ELF-1 (cell line): Measurements from ENCODE around the gene GAP43.
"Not testable (repeated sequence)": the region's sequence is repeated elsewhere in the genome, so short reads cannot be mapped to it uniquely, and the experiment has no call there.

Source experiments
- DNase-seq: peaks from one replicate; pipeline ENCODE4 v3.0.0-alpha.2; 2016; ENCODE audit warnings: low read depth, low spot score

The GAP43 gene

DNA sequence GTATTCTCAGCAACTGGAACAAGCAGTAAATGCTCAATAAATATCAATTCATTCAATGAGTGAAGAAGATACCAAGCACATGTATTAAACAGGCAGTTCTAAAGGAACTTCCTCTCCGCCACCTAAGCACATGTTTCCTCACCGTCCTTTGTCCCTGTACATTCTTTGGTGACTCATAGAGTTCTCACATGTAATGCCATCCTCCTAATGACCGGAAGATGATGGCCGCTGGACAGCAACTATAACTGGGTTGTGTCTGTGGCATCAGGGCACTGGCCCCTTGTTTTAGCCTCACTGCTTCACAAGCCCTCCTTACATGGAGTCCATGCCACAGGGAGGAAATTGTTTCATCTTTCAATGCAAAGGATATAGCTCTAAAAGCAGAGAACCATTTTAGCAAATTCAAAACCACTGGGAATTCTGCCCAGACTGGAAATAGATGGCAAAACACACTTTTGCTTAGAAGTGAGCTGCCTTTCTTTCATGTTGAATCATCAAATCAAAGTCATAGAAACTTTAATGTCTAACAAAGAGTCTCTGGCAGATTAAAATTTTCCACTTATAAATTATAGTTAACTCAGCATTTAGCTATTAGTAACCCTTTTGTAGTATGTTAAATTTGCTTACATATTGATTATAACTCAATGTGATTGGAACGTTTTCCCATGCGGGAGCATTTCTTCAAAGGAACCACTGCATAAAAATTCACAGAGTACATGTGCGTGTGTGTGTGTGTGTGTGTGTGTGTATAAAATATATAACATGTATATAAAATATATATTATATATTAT lies 74.1 kb downstream of the GAP43 start:
- no peak for DNase-seq

DNA sequence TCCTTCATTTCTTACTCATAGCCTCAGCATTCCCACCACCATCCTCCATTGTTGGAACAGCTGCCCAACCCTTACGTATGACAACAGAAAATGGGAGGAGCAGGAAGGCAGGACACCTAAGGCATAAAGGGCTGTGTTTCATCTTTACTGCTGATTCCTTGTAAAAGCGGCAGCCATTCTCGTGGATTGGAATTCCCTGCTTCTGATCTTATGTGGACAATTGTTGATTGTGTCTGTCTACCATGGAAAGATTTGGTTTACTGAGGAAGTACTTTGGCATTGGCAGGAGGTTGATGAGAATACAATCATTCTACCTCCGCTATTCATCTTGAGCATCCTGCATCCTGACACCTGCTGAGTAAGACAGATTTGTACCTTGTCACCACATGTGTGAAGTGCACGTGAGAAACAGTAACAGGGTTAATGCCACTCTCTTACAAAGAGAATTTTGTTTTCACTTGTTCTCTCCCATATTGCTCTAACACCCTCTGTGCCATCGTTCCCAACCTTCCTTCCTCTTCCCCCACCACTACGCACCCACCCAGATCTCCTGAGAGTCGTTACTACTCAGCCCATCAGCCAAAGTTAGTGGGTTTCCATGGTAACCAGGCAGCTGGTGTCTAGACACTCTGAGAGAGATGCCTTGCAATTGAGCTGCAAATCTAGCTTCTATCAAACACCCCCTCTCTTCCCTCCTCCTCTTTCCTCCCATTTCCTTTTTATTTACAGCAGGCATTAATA lies 75.7 kb downstream of the GAP43 start:
- DNase-seq = peak; percentile 21

DNA sequence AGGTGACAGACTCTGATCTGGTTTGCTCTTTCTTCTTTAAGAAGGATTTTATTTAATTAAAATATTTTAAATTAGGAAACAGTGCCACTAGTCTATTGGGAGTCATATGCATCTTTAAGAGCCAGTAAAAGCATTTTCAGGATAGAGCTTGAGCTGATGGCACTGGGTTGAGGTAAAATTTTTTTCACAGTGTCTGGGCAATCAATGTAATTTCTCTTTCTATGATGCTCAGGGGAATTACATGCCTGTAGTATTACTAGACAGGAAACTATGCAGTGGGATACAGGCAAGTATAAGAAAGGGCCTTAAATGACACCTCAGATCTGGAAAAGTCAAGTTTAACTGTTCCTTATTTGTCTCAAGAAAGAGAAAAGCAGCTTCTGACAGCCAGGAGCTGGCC lies 76.4 kb downstream of the GAP43 start:
- DNase-seq = no peak

DNA sequence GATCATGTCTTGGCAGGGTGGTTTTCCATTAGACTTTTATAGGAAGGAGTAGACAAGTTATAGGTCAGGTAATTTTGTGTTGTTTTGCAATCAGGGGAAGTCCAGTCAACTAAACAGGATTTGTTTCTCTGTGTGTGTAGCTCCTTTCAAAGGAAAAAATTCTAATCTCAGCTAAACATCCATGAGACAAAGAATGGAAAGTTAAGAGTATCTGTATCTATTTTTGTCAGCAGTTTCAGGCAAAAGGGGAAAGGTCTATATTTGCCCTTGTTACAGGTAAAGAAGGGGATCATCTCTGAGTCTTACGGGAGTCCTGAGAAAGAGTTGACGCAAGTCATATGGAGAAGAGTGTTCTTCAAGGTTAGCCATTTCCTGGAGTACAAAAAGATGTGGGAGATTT lies 79.3 kb downstream of the GAP43 start:
- DNase-seq = no peak

DNA sequence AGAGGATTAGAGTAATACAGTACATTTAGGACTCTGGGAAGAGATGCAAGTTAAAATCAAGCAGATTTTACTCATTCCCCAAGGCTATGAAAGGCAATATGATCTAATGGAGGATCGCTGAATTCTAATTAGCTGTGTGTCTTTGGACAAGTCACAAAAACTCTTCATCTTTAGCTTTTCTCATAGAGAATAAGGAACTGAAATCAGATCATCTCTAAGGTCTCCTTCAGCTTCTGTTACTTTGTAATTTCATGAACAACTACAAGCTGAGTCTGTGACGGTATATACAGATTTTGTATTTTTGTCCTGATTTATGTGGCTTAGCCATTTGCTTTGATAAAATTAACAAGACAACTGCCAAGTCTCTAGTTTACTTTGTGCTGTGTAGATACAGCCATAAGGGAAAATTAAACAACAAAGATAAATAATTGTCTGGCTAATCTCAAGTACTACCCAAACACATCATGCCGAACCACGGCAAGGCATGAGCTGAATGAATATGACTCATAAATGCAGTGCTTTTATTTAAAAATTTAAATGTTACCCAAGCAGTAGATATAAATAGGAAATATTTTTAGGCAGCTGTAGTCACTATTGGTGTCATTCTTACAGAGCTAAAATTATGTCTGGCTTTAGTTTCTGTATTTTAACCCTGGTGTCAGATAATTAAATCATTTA lies 81.5 kb downstream of the GAP43 start:
- DNase-seq = no peak

DNA sequence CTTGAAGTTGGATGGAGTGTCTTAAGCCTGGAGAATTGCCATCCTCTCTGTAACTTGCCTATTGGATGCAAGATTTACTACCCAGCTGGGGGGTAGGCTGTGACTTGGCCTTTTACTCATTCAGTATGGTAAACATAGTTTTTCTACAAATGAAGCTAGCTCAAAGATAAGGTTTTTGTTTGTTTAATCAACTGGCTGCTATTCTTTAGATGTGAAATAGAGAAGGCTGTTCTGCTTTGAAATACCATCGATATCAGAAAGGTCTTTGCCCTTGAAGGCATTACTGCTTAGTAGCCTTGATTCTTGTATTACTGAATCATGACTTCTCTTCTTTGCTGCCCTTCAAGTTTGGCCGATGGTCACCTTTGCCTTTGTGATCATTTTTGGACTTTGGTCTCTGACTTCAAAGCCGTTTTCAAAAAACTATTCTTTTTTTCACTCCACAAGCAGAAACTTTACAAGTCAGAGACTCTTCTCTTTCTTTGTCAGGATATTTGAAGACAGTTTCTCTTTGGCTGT lies 83.1 kb downstream of the GAP43 start:
- no peak for DNase-seq

DNA sequence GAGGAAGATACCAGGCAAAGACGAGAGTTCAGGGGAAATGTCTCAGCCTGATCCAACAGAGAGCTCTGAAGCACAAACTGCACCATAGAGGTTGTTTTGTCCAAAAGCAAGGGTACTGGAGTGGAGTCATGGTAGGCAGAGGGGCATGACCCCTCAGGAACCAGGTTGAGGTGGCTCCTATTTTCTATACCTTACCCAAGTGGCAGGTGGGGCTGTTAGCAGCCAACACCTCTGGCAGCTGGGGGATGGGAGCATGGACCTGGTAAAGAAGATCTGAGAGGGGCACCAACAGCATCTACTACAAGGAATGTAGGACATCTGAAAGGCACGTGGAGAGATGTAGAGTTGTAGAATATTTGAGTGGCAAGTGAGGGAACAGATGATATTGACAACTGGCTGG lies 85.2 kb downstream of the GAP43 start:
- no peak for DNase-seq

DNA sequence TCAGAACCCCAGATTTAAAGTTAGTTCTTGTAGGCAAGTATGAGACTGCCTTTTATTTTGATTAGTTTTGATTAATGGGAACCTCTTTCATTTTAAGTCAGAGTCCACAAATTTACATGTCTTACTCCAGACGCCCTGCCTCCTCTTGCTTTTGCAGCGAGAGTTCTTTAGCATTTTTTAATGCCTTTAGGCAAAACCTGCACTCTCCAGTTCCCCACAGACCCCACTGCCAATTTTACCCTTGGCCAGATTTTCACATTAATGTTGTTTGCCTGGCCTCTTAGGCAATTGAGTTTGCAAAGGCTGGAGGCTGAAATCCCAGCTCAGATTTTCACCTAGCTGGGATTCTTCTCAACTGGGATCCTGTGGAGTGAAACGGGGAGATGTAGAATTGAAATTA lies 85.8 kb downstream of the GAP43 start:
- no peak for DNase-seq

DNA sequence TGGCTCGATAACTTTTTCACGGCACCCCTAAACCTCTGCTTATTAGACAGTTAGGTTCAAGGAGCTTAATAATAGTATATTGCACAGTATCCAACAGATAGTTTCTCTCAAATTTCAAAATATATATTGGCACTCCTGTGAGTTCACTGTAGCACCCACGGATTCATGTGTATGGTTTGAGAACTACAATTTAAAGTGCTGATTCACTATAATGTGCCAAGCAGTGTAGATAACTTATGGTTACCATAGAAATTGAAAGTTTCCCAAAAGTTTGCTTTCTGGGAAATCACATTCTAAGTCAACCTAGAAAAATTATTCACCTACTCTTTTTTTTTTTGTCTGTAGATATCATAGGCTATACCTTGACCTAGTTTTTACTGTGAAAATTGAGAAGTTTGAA lies 86.6 kb downstream of the GAP43 start:
- DNase-seq = no peak

DNA sequence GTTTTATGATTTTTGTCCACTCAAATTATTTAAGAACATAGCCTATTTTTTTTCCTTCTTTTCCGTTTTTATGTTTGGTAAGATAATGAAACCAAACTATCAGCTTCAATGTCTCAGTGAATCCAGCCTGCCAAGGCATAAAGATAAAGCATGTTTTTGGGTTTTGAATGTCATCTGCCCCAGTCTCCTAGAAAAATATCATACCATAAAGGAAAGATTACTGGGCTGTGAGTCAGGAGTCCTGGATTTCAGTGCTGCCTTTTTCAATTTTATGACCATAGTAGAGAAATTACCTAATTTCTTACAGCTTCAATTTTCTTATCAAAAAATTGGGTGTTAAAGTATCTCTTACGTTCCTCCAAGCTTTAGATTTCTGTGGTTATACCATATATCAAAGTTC lies 87.5 kb downstream of the GAP43 start:
- no peak for DNase-seq

DNA sequence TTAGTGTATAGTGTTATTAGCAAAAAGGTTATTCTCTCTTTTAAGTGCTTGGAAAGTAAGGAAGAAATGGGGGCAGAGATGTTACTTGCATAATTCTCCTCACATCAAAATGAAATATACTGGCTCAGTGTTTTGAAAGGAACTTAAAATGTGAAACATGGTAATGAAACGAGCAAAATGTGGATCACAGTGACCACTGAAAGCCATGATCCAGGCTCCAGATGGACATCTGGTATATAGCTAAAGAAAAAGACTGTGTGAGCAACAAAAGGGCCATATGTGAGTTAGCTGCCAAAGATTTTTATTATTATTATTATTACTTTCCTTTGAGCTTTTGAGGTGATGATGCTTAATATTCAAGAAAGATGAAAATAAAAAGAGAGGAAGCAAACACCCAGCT lies 89.6 kb downstream of the GAP43 start:
- DNase-seq = no peak

DNA sequence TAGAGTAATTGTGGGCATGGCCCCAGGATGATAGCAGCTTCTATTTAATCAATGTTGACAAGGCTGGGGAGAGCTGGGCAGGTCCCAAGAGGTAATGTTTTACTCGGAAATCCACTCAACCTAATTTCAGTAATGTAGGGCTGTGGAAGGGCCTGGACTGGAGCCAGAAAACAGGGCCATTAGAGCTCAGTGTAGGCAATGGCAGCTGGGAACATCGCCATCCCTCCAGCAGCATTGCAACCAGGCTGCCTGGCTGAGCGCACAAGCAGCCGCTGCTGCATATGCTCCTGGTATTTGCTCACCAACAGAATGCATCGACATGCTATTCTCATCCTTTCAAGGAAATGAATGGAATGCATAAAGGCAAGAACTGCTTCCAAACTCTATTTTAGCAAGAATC lies 90.0 kb downstream of the GAP43 start:
- DNase-seq = no peak

DNA sequence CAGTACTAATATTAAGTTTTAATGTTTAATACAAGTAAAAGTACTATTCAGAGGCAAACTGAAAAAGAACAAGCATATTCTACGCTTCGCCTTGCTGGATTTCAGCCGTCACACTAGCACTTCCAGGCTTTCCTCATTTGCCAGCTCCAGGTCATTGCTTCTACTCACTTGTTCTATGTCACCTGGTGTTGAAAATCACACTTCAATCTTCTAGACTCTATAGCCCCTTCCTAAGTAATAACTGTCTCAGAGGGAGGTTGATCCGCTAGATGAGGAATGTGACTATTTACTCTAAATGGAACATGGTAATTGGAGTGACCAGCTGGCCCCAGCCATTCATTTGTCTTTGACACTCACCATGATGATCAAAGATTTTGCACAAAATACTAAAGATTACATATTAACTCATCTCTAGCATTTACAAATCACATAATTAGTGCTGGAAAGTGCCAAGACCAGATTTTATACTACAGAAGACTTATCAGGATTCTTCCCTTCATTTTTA lies 92.0 kb downstream of the GAP43 start:
- no peak for DNase-seq

DNA sequence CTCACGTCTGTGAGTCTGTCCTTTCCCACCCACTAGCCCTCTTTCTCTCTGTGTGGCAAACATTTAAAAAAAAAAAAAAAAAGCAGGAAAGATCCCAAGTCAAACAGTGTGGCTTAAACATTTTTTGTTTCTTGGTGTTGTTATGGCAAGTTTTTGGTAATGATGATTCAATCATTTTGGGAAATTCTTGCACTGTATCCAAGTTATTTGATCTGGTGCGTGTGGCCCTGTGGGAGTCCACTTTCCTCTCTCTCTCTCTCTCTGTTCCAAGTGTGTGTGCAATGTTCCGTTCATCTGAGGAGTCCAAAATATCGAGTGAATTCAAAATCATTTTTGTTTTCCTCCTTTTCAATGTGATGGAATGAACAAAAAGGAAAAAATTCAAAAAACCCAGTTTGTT lies 97.7 kb downstream of the GAP43 start:
- no peak for DNase-seq

DNA sequence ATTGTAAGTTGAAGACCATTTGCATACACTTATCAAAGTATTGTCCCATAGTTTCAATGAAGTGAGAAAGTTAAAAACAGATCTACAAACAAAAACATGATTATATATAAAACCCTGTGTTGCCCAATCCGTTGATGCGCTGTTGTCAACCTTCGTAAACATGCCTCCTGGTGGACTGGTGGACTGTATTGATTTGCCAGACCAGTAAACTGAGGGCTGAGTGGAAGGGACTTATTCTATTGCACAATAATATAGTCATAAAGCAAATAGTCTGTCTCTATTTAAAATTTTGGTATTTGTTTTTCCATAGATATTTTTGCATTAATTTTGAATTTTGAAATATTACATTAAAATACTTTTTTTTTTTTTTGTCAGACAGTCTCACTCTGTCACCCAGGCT lies 102.5 kb downstream of the GAP43 start:
- DNase-seq = no peak

DNA sequence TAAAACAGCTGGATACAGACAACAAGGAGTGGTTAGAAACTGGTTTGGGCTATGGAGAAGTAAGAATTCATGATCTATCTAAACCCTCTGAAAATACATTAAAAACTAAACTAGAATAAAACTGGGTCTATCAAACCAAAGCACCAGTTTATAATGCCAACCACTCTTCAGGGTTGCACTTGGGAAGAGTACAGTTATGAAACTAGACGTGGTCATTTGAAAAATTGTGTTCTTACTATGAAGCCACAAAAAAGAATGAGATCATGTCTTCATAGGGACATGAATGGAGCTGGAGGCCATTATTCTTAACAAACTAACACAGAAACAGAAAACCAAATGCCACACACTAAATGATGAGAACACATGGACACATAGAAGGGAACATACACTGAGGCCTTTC lies 103.8 kb downstream of the GAP43 start:
- DNase-seq = no peak

DNA sequence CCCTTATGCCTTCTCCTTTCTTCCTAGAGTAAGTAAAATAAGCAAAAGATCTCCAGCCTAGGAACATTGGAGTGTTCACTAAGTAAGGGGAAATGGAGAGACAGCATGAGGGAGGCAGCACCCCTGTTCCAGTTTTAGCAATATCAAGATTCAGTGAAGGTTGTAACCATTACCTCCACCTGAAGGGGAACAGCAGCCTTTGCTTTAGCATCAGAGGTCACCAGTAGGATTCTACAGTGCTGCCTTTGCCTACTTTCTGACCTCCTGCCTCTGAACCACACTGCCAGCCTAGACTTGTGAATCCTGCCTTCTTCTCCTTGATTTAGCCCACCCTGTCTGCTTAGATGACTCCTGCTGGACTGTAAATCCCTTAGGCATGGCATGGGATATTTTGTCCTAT lies 104.7 kb downstream of the GAP43 start:
- DNase-seq = no peak

DNA sequence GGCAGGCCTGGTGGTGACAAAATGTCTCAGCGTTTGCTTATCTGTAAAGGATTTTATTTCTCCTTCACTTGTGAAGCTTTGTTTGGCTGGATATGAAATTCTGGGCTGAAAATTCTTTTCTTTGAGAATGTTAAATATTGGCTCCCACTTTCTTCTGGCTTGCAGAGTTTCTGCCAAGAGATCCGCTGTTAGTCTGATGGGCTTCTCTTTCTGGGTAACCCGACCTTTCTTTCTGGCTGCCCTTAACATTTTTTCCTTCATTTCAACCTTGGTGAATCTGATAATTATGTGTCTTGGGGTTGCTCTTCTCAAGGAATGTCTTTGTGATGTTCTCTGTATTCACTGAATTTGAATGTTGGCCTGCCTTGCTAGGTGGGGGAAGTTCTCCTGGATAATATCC lies 113.0 kb downstream of the GAP43 start:
- not testable (repeated sequence) for DNase-seq

DNA sequence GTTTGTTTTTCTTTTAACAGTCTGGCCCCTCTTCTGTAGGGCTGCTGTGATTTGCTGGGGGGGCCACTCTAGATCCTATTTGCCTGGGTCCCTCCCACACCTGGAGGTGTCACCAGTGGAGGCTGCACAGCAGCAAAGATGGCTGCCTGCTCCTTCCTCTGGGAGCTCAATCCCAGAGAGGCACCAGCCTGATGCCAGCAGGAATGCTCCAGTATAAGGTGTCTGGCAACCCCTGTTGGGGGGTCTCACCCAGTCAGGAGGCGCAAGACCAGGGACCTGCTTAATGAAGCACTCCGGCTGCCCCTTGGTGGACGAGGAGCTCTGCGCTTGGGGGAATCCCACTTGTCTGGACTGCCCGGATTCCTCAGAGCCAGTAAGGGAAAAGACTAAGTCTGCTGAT lies 118.3 kb downstream of the GAP43 start:
- no peak for DNase-seq

DNA sequence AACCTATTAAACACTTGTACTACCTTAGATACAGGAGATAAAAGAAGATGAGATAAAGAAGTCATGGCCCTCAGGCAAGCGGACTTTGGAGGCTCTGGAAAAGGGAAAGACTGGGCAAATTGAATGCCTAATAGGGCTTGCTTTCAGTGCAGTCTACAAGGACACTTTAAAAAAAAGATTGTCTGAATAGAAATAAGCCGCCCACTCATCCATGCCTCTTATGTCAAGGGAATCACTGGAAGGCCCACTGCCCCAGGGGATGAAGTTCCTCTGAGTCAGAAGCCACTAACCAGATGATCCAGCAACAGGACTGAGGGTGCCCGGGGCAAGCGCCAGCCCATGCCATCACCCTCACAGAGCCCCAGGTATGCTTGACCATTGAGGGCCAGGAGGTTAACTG lies 121.2 kb downstream of the GAP43 start:
- peak; percentile 14 for DNase-seq

DNA sequence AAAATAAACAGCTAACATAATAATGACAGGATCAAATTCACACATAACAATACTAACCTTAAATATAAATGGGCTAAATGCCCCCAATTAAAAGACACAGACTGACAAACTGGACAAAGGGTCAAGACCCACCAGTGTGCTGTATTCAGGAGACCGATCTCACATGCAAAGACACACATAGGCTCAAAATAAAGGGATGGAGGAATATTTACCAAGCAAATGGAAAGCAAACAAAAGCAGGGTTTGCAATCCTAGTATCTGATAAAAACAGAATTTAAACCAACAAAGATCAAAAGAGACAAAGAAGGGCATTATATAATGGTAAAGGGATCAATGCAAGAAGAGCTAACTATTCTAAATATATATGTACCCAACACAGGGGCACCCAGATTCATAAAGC lies 129.7 kb downstream of the GAP43 start:
- not testable (repeated sequence) for DNase-seq

DNA sequence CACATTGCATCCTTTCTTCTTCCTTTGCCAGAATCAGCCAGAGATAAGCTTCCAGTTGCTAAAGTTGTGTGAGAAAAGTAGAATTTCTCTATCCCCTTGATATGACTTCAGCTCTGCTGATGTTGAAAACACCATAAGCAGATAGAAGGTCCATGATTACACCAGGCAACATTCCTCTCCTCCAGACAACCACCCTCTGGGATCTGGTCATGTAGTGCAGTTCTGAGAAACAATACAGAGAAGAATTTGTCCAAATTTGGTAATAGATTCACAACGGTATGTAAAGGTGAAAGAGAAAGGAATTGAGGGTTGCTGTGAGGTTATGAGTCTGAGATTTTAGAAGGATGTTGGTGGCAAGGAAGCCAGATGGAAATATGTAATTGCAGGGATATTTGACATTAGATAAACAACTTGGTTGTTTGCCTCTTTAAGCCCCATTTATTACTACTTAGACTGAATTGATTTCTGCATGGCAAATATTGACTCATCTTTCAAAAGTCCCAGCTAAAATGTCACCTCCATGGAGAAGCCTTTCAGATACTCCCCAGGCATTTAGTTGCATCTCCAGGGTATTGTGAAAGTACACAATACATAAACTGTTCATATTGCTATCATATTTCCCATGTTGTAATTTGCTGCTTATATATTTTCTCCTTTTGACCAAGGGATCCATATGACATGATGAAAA lies 134.9 kb downstream of the GAP43 start:
- DNase-seq = no peak
